DND-41 (cell line): ENCODE data around the gene PIK3CG.

Experiments
- CTCF ChIP-seq: IDR thresholded peaks from 2 replicates; pipeline ENCODE4 v1.5.1; 2012; ENCODE audit warnings: borderline replicate concordance, low read length, moderate library complexity, mild to moderate bottlenecking; ENCODE audit not compliant: poor library complexity, severe bottlenecking; ENCODE audit errors: extremely low read depth
- EZH2 ChIP-seq: IDR thresholded peaks from 3 replicates; pipeline ENCODE4 v1.6.1; 2012; ENCODE audit warnings: borderline replicate concordance, low read depth, mild to moderate bottlenecking, moderate library complexity, low read length, inconsistent platforms; ENCODE audit not compliant: severe bottlenecking

- TF ChIP-seq EZH2, result no peak
- TF ChIP-seq CTCF, result no peak
Measured at GRCh38 chr7:106858618-106859532, 6.2 kb upstream of the PIK3CG start.
